ENCODE measurements around the gene DHX16.

DNA sequence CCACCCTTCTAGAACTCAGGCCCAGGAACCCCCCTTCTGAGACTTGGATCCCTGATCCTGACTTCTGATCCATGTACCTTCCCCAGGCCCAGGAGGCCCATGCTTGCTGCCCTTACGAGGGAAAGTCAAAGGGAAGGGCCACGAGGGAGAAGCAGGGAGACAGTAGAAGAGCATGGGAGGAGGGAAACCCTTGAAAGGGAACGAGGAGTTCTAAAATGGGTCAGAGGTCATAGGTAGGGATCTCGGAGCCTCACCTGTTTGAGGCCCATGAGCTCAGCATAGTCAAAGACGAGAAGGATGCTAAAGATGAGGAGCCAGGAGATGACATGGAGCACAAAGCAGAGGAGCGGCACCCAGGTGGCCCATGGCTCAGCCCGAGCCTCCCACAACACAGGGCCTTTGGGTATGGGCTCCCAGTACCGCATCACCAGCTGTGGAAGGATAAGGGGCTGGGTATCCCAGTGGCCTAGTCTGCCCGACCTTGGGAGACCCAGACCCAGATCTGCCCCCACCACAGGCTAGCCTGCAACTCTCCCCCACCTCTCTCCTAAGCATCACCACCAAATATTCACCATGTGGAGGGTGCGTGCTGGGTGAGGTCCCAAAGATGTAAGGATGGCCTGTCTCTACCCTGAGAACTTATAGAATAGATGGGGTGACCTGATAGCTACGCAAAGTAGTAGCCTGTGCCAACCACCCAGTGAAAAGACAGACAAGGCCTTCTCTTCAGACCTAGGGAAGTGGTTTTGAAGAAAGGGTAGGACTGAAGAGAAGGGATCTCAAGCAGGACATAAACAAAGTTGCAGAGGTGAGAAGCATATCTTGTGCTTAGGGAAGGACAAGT lies 16.4 kb upstream of the DHX16 start:
- TF ChIP-seq, protein P1, sequence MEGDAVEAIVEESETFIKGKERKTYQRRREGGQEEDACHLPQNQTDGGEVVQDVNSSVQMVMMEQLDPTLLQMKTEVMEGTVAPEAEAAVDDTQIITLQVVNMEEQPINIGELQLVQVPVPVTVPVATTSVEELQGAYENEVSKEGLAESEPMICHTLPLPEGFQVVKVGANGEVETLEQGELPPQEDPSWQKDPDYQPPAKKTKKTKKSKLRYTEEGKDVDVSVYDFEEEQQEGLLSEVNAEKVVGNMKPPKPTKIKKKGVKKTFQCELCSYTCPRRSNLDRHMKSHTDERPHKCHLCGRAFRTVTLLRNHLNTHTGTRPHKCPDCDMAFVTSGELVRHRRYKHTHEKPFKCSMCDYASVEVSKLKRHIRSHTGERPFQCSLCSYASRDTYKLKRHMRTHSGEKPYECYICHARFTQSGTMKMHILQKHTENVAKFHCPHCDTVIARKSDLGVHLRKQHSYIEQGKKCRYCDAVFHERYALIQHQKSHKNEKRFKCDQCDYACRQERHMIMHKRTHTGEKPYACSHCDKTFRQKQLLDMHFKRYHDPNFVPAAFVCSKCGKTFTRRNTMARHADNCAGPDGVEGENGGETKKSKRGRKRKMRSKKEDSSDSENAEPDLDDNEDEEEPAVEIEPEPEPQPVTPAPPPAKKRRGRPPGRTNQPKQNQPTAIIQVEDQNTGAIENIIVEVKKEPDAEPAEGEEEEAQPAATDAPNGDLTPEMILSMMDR (IDR thresholded peaks at IDR 0.05; ENCODE audit: insufficient read depth, low read length, poor library complexity, severe bottlenecking) = no peak
- no peak for TF ChIP-seq EZH2phosphoT487 (conservative IDR thresholded peaks at IDR 0.05; ENCODE audit: low read length)
